ENCODE data around the gene THUMPD3. TPM values are rescaled to one million over a fixed set of nuclear protein-coding genes. Genes with fewer than 3 reads are reported as not detected.

The THUMPD3 gene
- total and polyA plus RNA-seq, 9 of the 15 experiments (the other 6 are each of a cell fraction or from before 2014, with no cell fraction given), result 58.3 to 132 (median 113) TPM

DNA sequence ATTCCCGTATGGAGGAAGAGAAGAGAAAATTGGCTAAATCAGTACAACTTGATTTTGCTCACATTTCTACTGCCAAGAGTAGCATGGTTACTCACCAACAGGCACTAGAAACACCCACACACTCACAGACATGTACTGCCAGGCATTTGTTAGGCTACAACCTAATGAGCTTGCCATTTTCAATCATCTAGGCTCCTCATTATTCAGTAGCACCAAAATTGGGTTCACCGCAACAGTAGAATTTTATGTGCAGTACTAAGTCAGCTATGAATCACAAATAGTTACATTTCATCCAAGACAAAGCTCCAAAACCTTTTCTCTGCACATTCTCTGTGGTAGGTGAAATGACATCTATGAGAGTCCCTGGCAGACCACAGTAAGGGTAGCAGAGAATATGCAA lies 15.0 kb upstream of the THUMPD3 start:
- Histone ChIP-seq H3K9me3 (replicated peaks; ENCODE audit: control insufficient read depth, insufficient read depth, low read depth, low read length) (no peaks in the 10 kb centered on the region), H2AFZ (ENCODE audit: low read depth, low read length) (no peak overlapping the region), H3K27ac (ENCODE audit: extremely low read depth, low read depth, low read length) (no peak overlapping the region), H3K36me3 (ENCODE audit: control insufficient read depth, insufficient read depth, low read length) (no peaks in the 10 kb centered on the region), H4K20me1 (replicated peaks; ENCODE audit: control insufficient read depth, insufficient read depth, low read length) (no peaks in the 10 kb centered on the region; the same call in 1 of the 2 replicates), H3K27me3 (ENCODE audit: control insufficient read depth in 2 of 2, insufficient read depth in 2 of 2, low read length in 2 of 2) (peaks cover 14 to 18% of the 10 kb centered on the region in 2 experiments; a peak in 4 of 5 replicates), H3K9ac (ENCODE audit: insufficient read depth in 1 of 2, low read depth in 2 of 2, low read length in 2 of 2) (no peak overlapping the region), H3K79me2 (ENCODE audit: control insufficient read depth, insufficient read depth, low read length) (no peaks in the 10 kb centered on the region), H3K4me1 (replicated peaks in 1 of 2; ENCODE audit: control insufficient read depth in 2 of 2, insufficient read depth in 2 of 2, low read length in 2 of 2) (no peaks in the 10 kb centered on the region), H3K4me2 (ENCODE audit: insufficient read depth, low read length) (no peak overlapping the region), H3K4me3 (no peak overlapping the region), H3K9me1 (ENCODE audit: control insufficient read depth, insufficient read depth, low read length) (no peaks in the 10 kb centered on the region)
- intact Hi-C loops (cut with micrococcal nuclease), result no loop called here
- in situ Hi-C loops (cut with MboI), result no loop called here
- no peak for FAIRE-seq
- CTCF ChIA-PET (ENCODE audit: low intra/inter-chr PET ratio), result no interaction called here
- WGBS (ENCODE audit: insufficient coverage, low coverage, missing lambda C conversion rate), result 25% methylated on average over 2 of the region's 2 CpGs
- no peak for DNase-seq (ENCODE audit: extremely low read depth in 1 of 4, low spot score in 3 of 4)
- no TSS peak for BruUV-seq (replicated peaks)
- POLR2A ChIA-PET, result interaction anchor here (1.0 to 1.8 kb wide), 5 partner anchors 15 to 49 kb away, joined by 3 to 5 read pairs (median 4); partner anchors contain the start of gene THUMPD3
- ATAC-seq, result no peak
- TF ChIP-seq CCAR2 (IDR thresholded peaks at IDR 0.05; ENCODE audit: low read depth, low read length) (no peak), RHOXF2B (CRISPR knock-in tag; conservative IDR thresholded peaks at IDR 0.05) (no peak), ZKSCAN3 (CRISPR knock-in tag; IDR thresholded peaks at IDR 0.05) (no peak), PYGO2 (tag; IDR thresholded peaks at IDR 0.05) (no peak), NFE2 (IDR thresholded peaks at IDR 0.05; ENCODE audit: low read depth) (no peak), HOXB6 (CRISPR knock-in tag; IDR thresholded peaks at IDR 0.05; ENCODE audit: borderline replicate concordance) (no peak), SOX6 (IDR thresholded peaks at IDR 0.05) (no peak)
- TF ChIP-seq, protein P1, sequence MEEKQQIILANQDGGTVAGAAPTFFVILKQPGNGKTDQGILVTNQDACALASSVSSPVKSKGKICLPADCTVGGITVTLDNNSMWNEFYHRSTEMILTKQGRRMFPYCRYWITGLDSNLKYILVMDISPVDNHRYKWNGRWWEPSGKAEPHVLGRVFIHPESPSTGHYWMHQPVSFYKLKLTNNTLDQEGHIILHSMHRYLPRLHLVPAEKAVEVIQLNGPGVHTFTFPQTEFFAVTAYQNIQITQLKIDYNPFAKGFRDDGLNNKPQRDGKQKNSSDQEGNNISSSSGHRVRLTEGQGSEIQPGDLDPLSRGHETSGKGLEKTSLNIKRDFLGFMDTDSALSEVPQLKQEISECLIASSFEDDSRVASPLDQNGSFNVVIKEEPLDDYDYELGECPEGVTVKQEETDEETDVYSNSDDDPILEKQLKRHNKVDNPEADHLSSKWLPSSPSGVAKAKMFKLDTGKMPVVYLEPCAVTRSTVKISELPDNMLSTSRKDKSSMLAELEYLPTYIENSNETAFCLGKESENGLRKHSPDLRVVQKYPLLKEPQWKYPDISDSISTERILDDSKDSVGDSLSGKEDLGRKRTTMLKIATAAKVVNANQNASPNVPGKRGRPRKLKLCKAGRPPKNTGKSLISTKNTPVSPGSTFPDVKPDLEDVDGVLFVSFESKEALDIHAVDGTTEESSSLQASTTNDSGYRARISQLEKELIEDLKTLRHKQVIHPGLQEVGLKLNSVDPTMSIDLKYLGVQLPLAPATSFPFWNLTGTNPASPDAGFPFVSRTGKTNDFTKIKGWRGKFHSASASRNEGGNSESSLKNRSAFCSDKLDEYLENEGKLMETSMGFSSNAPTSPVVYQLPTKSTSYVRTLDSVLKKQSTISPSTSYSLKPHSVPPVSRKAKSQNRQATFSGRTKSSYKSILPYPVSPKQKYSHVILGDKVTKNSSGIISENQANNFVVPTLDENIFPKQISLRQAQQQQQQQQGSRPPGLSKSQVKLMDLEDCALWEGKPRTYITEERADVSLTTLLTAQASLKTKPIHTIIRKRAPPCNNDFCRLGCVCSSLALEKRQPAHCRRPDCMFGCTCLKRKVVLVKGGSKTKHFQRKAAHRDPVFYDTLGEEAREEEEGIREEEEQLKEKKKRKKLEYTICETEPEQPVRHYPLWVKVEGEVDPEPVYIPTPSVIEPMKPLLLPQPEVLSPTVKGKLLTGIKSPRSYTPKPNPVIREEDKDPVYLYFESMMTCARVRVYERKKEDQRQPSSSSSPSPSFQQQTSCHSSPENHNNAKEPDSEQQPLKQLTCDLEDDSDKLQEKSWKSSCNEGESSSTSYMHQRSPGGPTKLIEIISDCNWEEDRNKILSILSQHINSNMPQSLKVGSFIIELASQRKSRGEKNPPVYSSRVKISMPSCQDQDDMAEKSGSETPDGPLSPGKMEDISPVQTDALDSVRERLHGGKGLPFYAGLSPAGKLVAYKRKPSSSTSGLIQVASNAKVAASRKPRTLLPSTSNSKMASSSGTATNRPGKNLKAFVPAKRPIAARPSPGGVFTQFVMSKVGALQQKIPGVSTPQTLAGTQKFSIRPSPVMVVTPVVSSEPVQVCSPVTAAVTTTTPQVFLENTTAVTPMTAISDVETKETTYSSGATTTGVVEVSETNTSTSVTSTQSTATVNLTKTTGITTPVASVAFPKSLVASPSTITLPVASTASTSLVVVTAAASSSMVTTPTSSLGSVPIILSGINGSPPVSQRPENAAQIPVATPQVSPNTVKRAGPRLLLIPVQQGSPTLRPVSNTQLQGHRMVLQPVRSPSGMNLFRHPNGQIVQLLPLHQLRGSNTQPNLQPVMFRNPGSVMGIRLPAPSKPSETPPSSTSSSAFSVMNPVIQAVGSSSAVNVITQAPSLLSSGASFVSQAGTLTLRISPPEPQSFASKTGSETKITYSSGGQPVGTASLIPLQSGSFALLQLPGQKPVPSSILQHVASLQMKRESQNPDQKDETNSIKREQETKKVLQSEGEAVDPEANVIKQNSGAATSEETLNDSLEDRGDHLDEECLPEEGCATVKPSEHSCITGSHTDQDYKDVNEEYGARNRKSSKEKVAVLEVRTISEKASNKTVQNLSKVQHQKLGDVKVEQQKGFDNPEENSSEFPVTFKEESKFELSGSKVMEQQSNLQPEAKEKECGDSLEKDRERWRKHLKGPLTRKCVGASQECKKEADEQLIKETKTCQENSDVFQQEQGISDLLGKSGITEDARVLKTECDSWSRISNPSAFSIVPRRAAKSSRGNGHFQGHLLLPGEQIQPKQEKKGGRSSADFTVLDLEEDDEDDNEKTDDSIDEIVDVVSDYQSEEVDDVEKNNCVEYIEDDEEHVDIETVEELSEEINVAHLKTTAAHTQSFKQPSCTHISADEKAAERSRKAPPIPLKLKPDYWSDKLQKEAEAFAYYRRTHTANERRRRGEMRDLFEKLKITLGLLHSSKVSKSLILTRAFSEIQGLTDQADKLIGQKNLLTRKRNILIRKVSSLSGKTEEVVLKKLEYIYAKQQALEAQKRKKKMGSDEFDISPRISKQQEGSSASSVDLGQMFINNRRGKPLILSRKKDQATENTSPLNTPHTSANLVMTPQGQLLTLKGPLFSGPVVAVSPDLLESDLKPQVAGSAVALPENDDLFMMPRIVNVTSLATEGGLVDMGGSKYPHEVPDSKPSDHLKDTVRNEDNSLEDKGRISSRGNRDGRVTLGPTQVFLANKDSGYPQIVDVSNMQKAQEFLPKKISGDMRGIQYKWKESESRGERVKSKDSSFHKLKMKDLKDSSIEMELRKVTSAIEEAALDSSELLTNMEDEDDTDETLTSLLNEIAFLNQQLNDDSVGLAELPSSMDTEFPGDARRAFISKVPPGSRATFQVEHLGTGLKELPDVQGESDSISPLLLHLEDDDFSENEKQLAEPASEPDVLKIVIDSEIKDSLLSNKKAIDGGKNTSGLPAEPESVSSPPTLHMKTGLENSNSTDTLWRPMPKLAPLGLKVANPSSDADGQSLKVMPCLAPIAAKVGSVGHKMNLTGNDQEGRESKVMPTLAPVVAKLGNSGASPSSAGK (IDR thresholded peaks at IDR 0.05), result no peak
- TF ChIP-seq, protein P2, sequence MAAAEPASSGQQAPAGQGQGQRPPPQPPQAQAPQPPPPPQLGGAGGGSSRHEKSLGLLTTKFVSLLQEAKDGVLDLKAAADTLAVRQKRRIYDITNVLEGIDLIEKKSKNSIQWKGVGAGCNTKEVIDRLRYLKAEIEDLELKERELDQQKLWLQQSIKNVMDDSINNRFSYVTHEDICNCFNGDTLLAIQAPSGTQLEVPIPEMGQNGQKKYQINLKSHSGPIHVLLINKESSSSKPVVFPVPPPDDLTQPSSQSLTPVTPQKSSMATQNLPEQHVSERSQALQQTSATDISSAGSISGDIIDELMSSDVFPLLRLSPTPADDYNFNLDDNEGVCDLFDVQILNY (CRISPR knock-in tag; IDR thresholded peaks at IDR 0.05), result no peak
- TF ChIP-seq, protein P3, sequence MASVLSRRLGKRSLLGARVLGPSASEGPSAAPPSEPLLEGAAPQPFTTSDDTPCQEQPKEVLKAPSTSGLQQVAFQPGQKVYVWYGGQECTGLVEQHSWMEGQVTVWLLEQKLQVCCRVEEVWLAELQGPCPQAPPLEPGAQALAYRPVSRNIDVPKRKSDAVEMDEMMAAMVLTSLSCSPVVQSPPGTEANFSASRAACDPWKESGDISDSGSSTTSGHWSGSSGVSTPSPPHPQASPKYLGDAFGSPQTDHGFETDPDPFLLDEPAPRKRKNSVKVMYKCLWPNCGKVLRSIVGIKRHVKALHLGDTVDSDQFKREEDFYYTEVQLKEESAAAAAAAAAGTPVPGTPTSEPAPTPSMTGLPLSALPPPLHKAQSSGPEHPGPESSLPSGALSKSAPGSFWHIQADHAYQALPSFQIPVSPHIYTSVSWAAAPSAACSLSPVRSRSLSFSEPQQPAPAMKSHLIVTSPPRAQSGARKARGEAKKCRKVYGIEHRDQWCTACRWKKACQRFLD (CRISPR knock-in tag; IDR thresholded peaks at IDR 0.05), result no peak
